Retina (tissue), 1 donor: ENCODE measurements around the gene CLDN18.

Source experiments
- DNase-seq: peaks from one replicate; pipeline ENCODE4 v3.0.0-alpha.2; 2016

CLDN18 gene

GRCh38 chr3:138009476-138010272 lies at the start of gene CLDN18:
Gene CLDN18, plus strand, starts transcription at chr3:138010165. Its CDS starts 61 bp downstream, at chr3:138010226.
- no peak for DNase-seq

GRCh38 chr3:137962251-137962650 lies 47.7 kb upstream of the CLDN18 start:
- peak; percentile 58 for DNase-seq

GRCh38 chr3:137963463-137963862 lies 46.5 kb upstream of the CLDN18 start:
- no peak for DNase-seq

- DNase-seq = peak; percentile 77
These were observed 38.8 kb upstream of the CLDN18 start for GRCh38 chr3:137970914-137971831.

- DNase-seq = no peak
These were observed 37.6 kb upstream of the CLDN18 start for GRCh38 chr3:137972396-137972795.

GRCh38 chr3:137978328-137978727 lies 31.6 kb upstream of the CLDN18 start:
- DNase-seq = no peak

GRCh38 chr3:137987723-137988122 lies 22.2 kb upstream of the CLDN18 start:
- DNase-seq = no peak

- DNase-seq = no peak
These were observed 21.8 kb upstream of the CLDN18 start for GRCh38 chr3:137988152-137988551.

GRCh38 chr3:137988982-137989381 lies 21.0 kb upstream of the CLDN18 start:
- DNase-seq = no peak

GRCh38 chr3:137990427-137990826 lies 19.5 kb upstream of the CLDN18 start:
- no peak for DNase-seq

- no peak for DNase-seq
These were observed 17.4 kb upstream of the CLDN18 start for GRCh38 chr3:137992592-137992991.

- no peak for DNase-seq
These were observed 11.6 kb upstream of the CLDN18 start for GRCh38 chr3:137998121-137999042.

GRCh38 chr3:138003069-138003468 lies 6.9 kb upstream of the CLDN18 start:
- no peak for DNase-seq

GRCh38 chr3:138005627-138006026 lies 4.3 kb upstream of the CLDN18 start:
- DNase-seq = no peak

- no peak for DNase-seq
These were observed 2.1 kb upstream of the CLDN18 start for GRCh38 chr3:138007898-138008297.

- no peak for DNase-seq
These were observed 267 bp downstream of the CLDN18 start for GRCh38 chr3:138010273-138010590.

GRCh38 chr3:138011722-138012121 lies 1.8 kb downstream of the CLDN18 start:
- no peak for DNase-seq

GRCh38 chr3:138012526-138012925 lies 2.6 kb downstream of the CLDN18 start:
- no peak for DNase-seq

- DNase-seq = no peak
These were observed 6.1 kb downstream of the CLDN18 start for GRCh38 chr3:138016065-138016464.

GRCh38 chr3:138019281-138020069 lies 9.5 kb downstream of the CLDN18 start:
- no peak for DNase-seq

- DNase-seq = no peak
These were observed 13.8 kb downstream of the CLDN18 start for GRCh38 chr3:138023754-138024153.

- DNase-seq = no peak
These were observed 15.6 kb downstream of the CLDN18 start for GRCh38 chr3:138025553-138025952.
